NCI-H526 treated with DMSO at 0.1 percent for 48 hours (cell line): ENCODE measurements around the gene ZRANB2.

Source experiments
- DNase-seq: peaks from one replicate; lab custom pipeline; 2025; lab: John Stamatoyannopoulos, UW

ZRANB2 gene

GRCh38 chr1:71027991-71028390 is 52.8 kb downstream of the ZRANB2 start:
- no peak for DNase-seq

- DNase-seq, result no peak
These were observed 54.7 kb downstream of the ZRANB2 start for GRCh38 chr1:71026093-71026492.

- DNase-seq, result no peak
These were observed 57.3 kb downstream of the ZRANB2 start for GRCh38 chr1:71023515-71023914.

GRCh38 chr1:71019233-71019969 is 61.4 kb downstream of the ZRANB2 start:
- no peak for DNase-seq

DNA sequence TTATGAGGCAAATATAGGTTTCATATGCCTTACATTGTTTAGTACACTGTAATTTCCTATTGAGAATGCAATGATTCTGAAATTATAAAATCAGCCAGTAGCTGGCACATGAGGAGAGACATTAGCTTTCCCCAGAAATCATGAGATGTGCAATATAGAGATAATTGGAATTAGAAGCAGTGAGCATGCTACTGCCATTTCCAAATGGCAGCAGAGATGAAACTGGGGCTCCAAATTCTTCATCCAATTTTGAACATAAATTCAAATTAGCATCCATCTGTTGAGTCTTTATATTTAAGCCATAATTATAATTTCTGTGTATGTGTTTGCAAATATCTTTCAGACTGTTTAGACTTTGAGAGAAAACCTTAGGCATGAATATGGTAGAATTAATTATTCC is 62.0 kb downstream of the ZRANB2 start:
- DNase-seq, result no peak

GRCh38 chr1:71015745-71016144 is 65.1 kb downstream of the ZRANB2 start:
- no peak for DNase-seq

GRCh38 chr1:71014178-71014579 is 66.7 kb downstream of the ZRANB2 start:
- DNase-seq, result no peak
